NCI-H1092 treated with DMSO at 0.1 percent for 48 hours (cell line): Measurements from ENCODE around the gene EIF3A.

Experiments used
- DNase-seq: peaks from one replicate; lab custom pipeline; 2025; lab: John Stamatoyannopoulos, UW

Gene EIF3A

DNA sequence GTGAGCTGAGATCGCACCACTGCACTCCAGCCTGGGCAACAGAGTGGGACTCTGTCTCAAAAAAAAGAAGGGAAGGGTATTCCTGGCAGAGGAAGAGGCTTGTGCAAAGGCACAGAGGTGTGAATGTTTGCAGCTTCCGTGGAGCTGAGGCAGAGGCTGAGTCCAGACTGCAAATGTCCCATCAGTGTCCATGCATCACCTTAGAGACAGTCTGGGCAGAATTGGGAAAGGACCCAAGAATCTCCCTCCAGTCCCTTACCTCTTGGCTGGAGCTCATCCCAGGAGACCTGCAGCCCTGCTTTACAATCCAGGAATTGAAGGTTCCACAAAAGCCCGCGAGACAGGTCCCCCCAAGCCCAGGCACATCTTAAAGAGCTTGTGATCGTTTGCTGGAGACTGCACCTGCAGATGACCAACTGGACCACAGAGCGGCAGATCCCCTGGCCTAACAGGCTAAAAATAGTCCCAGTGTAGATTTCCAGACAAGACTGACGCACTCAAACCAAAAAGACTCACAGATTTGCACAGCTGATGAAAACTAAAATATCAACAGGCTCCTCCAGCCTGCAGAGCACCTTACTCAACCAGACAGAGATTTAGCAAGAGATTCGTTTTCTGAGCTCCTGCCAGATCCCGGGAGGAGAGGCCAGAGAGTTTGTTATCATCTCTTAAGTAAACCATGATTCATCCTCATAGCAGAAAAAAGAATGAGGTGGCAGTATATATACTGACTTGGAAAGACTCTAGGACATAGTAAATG is 74.0 kb downstream of the EIF3A start:
- peak; percentile 12 for DNase-seq

DNA sequence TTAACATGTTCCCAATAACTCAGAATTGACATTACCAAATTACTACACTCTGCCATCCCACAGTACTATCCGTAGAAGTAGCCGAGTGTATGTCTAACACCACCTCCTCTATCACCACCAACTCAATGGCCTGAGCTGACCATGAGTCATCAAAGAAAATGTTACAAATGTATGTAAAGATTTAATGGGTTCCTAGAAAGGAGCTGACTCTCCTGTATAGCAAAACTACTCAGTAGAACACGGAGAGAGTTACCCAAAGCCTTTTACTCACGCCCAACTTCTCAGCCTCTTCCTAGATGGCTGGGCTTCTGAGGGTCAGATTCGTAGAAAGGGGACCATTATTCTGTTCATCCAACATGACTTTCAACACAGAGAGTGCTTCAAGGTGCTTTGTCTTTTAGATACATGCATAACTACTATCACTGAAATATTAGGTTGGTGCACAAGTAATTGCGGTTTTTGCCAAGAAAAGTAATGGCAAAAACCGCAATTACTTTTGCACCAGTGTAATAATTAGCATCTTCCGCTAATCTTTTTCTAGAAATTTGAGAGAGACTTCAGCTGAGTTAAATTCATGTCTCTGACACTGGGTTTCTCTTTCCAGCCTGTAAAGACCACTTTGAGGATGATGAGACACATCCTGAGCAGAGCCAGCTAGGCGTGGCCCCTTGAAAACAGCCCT is 75.1 kb downstream of the EIF3A start:
- DNase-seq = no peak

DNA sequence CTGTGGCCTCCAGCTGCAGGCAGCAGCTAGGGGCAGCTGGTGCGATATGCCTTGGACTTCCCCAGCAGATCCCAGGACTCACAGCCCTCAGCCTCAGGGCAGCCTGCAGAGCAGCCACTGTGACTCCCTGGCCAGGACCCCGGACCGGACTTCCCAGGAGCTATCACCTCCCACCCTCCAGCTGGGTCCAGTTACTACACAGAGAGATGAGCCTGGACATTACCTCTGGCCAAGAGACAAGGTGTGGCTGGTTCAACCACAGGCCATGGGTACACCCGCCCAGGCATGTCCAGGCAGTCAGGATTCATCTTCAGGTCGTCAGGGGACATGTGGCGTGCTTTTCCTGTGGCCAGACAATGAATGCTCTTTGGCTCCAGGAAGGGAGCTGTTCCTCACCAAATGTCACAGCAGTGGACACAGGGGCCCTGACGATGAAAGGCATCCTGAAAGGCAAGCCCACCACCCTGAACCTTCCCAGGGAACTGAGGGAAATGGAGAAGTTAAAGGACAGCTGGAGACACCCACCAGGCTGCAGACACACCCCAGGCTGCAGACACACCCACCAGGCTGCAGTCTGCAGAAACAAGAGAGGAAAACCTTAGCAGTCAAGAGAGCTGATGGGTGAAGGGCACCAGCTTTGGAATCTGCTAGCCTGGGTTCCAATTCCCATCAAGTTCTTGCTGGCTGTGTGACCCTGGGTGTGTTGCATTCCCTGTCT is 76.9 kb downstream of the EIF3A start:
- DNase-seq = no peak

- DNase-seq = no peak
These were observed 78.7 kb downstream of the EIF3A start for GRCh38 chr10:119001717-119002500.

DNA sequence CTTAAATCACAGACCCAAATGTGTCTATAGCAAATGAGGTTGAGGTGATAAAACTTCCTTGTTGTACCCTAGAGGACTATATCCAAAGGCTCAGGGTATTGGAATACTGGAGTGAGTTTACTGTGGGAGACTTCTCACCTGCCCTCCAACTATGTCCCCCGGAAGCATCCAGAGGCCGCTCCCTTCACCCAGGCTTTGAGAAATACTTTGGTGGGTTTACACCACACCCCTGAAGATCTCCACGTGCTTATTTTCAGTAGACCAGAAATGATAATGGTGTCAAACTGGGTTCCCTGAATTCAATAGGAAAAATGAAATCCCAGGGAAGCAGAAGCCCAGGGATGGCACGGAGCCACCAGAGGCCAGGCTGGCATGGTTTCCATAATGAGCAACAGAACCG is 82.4 kb downstream of the EIF3A start:
- DNase-seq = no peak

GRCh38 chr10:118997379-118997778 is 83.2 kb downstream of the EIF3A start:
- DNase-seq = no peak

- DNase-seq = no peak
These were observed 84.9 kb downstream of the EIF3A start for GRCh38 chr10:118995739-118996138.

DNA sequence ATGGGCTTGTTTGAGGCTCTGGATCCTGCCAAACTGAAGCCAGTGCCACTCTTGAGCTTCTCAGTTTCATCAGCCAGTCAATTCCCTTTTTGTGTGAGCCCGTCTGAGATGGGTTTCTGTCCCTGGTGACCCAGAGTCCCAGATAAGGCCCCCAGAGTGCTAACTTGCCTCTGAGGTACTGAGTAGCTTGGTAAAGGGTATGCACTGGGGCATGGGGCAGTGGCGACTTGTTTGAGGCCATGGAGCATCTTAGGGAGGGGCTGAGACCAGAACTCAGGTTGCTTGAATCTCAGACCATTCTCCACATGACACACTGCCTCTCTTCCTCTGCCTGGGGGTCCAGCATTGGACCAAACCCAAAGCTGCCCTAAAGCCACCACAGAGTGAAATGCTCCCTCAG is 86.3 kb downstream of the EIF3A start:
- DNase-seq = no peak

GRCh38 chr10:118993214-118993613 is 87.4 kb downstream of the EIF3A start:
- no peak for DNase-seq

DNA sequence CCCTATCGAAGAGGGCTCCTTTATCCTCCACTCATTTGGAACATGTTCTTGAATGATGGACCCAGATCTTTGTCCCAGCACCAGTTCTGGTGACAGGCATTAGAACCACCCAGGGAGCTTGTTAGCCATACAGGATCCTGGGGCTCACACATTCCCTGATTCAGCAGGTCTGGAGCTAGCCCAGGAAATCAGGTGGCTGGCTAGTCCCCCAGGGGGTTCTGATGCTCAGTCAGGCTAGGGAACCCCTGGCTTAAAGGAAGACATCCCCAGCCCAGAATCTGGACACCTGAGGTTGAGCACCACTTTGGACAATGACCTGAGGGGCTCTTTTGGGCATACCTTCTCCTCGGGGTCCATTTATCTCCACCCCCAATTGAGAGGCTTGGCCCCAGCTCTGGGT is 88.1 kb downstream of the EIF3A start:
- no peak for DNase-seq

DNA sequence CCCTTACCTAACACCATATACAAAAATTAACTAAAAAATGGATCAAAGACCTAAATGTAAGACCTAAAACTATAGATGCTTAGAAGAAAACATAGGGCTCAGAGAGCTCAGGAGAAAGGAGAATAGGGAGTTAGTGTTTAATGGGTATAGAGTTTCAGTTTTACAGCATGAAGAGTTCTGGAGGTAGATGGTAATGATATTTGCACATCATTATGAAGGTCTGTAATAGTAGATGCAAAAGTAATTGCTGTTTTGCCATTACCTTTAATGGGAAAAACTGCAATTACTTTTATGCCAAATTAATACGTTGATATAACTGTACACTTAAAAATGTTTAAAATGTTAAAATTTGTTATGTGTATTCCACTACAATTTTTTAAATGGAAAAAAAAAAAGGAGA is 90.3 kb downstream of the EIF3A start:
- peak; percentile 73 for DNase-seq

DNA sequence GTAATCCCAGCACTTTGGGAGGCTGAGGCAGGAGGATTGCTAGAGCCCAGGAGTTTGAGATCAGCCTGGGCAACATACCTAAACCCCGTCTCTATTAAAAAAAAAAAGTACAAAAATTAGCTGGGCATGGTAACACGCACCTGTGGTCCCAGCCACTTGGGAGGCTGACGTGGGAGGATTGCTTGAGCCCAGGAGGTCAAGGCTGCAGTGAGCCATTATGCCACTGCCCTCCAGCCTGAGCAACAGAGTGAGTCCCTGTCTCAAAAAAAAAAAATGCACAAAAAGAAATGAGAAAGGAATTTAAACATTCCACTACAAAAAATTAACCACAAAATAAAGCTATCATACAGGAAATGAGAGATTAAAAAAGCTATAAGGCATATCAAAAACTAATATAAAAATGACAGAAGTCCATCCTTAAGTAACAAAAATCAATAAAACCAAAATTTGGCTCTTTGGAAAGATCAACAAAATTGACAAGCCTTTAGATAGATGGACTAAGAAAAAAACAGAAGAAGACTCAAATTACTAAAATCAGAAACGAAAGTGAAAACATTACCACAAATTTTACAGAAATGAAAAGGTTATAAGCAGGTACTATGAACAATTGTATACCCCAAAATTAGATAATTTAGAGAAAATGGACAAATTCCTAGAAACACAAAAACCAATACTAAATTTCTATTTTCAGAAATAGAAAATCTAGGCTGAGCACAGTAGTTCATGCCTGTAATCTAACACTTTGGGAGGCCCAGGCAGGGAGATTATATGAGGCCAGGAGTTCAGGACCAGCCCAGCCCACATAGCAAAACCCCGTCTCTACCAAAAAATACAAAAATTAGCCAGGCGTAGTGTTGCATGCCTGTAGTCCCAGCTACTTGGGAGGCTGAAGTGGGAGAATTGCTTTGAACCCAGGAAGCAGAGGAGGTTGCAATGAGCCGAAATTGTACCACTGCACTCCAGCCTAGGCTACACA is 93.5 kb downstream of the EIF3A start:
- no peak for DNase-seq

- DNase-seq = no peak
These were observed 95.0 kb downstream of the EIF3A start for GRCh38 chr10:118985576-118985975.
